Stimulated activated CD8-positive, alpha-beta memory T cell treated with anti-CD3 and anti-CD28 coated beads, Interleukin-2, amount 100 ng/mL, for 48 hours (primary cell): ENCODE measurements around the gene ZC2HC1C.
A peak's percentile ranks its signal among the peaks of the same experiment; 100 is the strongest.
"Not testable (repeated sequence)": the region's sequence is repeated elsewhere in the genome, so short reads cannot be mapped to it uniquely, and the experiment has no call there.

Source experiments
- DNase-seq, 2 donors: peaks; one replicate each; pipeline ENCODE4 v3.0.0-alpha.2; 2020; ENCODE audit warnings: low read depth in 2 of 2

ZC2HC1C gene

GRCh38 chr14:75091251-75091650, 21.8 kb downstream of the ZC2HC1C start:
- DNase-seq = no peak

- DNase-seq = no peak
Observed at GRCh38 chr14:75092698-75093097, 23.3 kb downstream of the ZC2HC1C start.

DNA sequence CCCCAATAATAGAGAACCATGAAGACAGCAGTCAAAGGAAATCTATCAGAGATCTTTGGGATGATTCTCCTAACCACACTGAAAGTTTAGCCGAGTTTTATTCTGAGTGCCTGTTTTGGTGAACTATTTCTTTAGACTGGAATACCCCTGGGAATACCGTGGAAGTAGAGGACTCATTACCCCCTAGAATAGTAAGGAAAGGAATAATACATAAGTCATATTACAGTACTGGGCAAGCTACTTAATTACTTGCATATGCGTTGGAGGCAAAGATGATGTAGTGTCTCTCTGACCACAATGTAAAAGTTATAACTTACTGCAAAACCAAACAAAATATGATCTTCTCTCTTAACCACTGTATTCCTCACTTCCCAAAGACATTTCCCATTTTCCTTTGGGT, 25.5 kb downstream of the ZC2HC1C start:
- no peak for DNase-seq

DNA sequence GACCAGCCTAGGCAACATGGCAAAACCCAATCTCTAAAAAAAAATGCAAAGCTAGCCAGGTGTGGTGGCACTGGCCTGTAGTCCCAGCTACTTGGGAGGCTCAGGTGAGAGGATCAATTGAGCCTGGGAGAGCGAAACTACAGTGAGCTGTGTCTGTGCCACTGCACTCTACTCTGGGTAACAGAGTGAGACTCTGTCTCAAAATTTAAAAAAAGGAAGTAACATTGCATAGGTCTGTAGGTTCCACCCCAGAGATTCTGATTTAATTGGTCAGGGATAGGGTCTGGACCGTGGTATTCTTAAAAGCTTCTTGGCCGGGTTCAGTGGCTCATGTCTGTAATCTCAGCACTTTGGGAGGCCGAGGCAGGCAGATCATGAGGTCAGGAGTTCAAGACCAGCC, 26.2 kb downstream of the ZC2HC1C start:
- DNase-seq = no peak

DNA sequence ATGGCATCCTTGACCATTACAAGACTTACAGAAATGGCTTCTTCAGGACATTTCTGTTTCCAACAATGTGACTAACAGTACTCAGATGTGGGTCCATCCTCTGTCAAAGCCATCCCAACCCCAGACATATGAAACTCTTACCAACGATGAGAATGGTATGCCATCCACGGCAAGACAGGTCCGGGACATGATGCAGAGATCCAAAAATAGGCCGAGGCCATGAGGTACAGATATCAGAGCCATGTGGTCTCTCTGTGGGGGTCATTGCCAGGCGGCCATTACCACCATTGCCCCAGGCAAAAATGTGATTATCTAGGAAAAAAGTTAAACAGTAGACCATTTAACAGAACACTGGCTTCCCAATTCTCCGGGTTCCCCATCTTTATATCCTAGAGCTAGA, 27.5 kb downstream of the ZC2HC1C start:
- DNase-seq = no peak

- no peak for DNase-seq
Observed at GRCh38 chr14:75098212-75098611, 28.8 kb downstream of the ZC2HC1C start.

- DNase-seq = no peak
Observed at GRCh38 chr14:75098682-75099081, 29.2 kb downstream of the ZC2HC1C start.

DNA sequence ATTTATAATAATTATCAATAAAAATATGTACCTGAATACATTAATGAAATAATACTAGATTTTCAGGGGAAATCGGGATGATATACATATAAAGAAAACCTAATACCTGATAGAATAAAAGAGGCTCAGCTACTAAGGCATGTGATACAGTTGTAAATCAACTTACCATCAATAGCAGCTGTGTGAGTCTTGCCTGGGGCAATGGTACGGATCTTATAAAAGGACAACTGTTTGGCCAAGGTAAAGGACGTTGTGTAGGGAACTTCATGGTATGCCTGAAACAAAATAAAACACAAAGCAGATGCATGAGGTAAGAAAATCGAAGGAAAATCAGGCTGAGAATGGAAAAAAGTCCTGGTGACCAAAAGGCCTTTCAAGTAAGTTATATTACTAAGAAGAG, 32.0 kb downstream of the ZC2HC1C start:
- no peak for DNase-seq

GRCh38 chr14:75107186-75107585, 37.7 kb downstream of the ZC2HC1C start:
- no peak for DNase-seq

DNA sequence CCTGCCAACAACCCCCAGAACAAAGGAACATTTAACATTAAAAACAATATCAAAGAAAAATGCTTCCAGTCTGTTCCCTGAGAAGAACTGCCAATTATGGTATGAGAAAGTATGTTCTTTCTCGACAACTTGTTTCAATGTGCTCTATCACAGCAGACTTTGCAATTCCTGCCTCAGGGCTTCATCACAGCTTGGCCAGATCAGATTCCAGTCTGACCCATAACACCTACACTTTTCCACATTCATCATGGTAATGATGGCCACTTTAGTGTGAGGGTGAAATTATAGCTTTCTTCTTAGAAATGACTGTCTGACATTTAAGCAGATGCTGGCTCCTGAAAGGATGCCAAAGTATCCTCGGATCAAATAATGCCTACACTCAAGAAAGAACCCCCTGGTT, 40.4 kb downstream of the ZC2HC1C start:
- DNase-seq = no peak

GRCh38 chr14:75113932-75114539, 44.6 kb downstream of the ZC2HC1C start:
- DNase-seq = no peak

DNA sequence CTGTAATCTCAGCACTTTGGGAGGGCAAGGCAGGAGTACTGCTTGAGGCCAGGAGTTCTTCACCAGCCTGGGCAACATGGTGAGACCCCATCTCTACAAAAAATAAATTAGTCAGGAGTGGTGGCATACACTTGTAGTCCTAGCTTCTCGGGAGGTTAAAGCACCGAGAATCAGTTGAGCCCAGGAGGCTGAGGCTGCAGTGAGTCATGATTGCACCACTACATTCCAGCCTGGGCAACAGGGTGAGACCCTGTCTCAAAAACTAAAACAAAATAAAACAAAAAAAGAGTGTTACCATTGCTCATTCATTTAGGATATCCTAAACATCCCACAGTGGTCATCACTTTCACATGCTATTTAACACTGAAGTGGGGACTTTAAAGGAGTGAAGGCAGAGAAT, 49.6 kb downstream of the ZC2HC1C start:
- DNase-seq = no peak

GRCh38 chr14:75120541-75121291, 51.3 kb downstream of the ZC2HC1C start:
- no peak for DNase-seq

- DNase-seq = no peak
Observed at GRCh38 chr14:75121552-75121951, 52.1 kb downstream of the ZC2HC1C start.

DNA sequence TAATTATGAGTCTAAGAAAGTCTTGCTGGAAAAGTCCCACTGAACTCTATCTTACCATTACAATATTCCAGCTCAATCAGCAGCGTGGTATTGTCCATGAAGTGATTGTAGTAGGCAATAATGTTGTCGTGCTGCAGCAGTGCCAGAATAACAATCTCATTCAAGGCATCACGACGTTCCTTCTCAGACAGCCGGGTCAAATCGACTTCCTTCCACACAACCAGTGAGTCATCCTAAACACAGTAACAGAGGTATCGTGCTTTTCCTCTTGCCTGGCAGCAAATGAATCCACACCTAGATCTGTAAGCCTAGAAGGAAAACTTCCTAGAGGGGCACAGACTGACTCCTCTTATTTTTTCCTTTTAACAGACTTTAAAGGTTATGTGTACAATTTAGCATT, 54.5 kb downstream of the ZC2HC1C start:
- no peak for DNase-seq

DNA sequence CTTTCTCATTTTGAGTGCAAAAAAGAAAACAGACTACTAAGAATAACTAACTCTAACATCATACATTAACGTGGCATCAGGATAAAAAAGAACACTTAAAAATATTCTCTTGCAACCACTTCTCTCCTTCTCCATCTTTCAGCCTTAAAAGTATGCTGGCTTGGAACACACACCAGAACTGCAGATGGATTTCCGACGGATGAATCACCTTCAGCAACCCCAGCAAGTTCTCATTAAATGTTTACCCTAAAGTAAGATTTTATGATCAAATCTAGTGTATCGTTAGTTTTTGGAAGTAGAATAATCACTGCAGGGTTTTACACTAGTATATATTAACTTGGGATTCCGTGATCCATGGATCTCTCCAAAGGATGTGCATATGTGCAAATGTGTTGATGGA, 56.2 kb downstream of the ZC2HC1C start:
- DNase-seq = no peak

GRCh38 chr14:75126121-75126544, 56.7 kb downstream of the ZC2HC1C start:
- no peak for DNase-seq

GRCh38 chr14:75126679-75127473, 57.4 kb downstream of the ZC2HC1C start, which contains the start of gene NEK9:
Gene NEK9 (minus strand): TSS chr14:75127048. CDS start chr14:75126921, 127 bp downstream.
- DNase-seq = peak; percentile 83

DNA sequence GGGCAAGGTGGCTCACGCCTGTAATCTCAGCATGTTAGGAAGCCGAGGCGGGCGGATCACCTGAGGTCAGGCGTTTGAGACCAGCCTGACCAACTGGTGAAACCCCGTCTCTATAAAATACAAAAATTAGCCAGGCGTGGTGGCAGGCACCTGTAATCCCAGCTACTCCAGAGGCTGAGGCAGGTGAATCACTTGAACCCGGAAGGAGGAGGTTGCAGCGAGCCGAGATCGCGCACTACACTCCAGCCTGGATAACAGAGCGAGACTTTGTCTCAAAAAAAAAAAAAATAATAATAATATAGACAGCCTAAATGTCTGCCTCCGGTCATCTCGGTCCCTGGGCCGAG, 58.0 kb downstream of the ZC2HC1C start:
- not testable (repeated sequence) for DNase-seq

- no peak for DNase-seq
Observed at GRCh38 chr14:75127903-75128595, 58.6 kb downstream of the ZC2HC1C start.

- DNase-seq = no peak
Observed at GRCh38 chr14:75128596-75128990, 59.2 kb downstream of the ZC2HC1C start.
